Forelimb muscle (tissue), 1 donor: Measurements from ENCODE around the gene PPP1R15B. TPM values are rescaled to one million over a fixed set of nuclear protein-coding genes. Genes with fewer than 3 reads are reported as not detected.

Source experiments
- DNase-seq: peaks from one replicate; pipeline ENCODE4 v3.0.0-alpha.2; 2013; ENCODE audit warnings: low read depth
- polyA plus RNA-seq: library from polyadenylated mRNA; unstranded; fragments of 120-200 nt; gene quantifications from one replicate; pipeline ENCODE4 v1.2.1, GENCODE V29; 2013; ENCODE audit not compliant: insufficient read length

Gene PPP1R15B
- polyA plus RNA-seq, 1 donor = 23.8 TPM

DNA sequence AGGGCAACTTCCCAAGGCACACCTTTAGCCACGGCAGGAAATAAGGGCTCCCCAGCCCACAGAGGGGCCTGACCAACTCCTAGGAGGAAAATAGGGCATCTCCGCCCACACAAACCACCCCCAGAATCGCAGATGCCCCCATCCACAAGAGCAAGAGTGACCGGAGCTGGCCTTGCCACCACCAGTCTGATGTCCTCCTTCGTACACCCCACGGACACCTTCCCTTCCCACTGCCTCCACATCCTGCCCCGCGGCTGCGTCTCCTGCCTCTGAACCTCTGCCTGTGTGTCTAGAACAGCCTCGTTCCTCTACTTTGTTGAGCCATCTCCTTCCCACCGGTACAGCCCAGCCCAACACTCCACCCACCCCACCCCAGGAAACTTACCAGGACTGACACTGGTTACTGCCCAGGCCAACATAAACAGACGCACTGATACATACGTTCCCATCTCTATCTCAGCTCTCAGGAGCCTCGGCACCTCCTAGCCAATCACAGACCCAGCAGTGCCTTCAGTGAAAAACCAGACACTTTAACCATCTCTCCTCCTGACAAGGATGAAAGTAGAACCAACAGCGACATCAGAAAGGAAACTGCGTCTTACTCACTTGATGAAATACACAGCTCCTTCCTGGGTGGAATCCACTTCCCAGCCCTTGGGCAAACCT lies 44.3 kb downstream of the PPP1R15B start:
- DNase-seq = no peak

DNA sequence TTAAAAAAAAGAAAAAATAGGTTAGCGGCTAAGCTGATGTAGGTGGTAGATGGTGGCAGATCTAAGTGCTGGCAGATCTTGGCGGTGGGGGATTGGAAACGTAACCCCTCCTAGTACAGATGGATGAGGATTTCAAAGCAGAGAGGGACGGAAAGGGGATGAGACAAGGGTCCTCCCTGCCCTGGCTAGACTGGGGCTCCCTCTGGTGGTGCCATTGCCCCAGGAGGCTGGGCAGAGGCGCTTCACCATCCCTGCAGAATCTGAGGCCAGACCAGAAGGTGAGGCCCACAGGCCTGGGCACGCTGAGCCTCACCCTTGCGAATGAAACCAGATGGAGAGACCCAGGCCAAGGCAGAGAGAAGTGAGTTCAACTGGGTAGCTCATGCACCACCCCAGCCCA lies 44.9 kb downstream of the PPP1R15B start:
- no peak for DNase-seq

DNA sequence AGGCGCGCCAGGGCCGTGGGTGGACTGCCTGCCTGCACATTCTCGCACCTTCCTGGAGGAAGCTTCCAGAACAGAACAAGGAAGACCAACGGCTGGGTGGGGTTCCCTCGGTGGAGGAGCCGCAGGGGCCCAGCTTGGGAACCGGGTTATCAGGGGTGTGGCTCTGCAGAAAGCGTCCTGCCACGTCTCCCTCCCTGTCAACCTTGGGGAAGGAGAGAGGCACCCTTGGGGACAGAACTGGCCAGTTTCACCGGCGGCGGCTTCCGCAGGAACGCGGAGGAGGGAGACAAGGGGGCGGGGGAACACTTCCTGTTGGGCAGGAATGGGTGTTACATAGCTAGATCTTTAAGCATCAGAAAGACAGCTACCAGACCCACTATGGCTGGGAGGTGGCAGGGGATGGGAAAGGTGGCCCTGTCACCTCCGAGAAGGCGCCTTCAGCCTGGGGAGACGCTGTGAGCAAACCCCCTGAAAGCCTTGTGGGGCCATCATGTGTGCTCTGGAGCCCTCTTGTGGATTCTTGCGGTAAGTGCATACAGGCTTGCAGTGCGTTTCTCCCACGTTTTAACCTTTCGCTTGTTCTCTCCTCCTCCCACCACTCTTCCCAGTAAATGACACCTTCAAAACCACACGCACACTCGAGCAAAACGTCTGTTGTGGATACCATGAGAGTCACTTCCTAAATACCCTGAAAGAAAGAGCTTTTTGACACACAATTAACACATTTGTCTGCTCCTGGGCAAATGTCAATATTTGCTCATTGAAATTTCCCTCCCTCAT lies 48.1 kb downstream of the PPP1R15B start:
- DNase-seq = no peak

DNA sequence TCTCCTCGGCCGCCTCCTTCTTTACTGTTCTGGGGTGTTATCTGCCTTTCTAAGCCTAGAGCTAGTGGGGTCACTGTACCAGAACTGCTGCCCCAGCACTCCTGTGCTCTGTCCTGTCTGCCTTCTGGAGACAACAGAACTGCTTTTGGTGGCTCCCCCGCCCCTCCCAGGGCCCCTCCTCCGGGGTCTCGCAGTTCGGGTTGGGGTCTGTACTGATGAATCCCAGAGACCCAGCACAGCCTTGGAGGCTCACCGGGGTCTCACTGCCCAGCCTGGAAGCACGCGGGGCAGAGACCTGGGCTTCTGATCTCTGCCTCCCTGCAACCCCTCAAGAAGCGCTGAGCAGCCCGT lies 48.7 kb downstream of the PPP1R15B start:
- DNase-seq = no peak

DNA sequence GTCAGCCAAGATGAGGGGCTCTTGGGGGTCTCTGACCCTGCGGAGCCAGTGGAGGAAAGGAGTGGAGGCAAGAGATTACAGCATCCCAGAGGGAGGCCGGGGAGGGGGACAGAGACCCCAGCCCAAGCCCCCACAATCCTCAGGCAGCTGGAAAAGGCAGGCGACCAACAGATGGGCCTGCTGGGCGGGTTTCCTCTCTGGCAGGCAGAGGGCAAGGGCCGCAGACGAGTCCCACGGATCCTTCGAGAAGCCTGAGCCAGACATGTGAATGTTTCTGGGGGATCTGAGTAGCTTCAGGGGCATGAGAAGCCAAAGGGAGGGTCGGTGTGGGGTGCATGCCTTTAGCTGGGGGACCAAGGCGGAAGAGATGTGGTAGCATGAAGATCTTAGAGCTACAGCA lies 49.8 kb downstream of the PPP1R15B start:
- no peak for DNase-seq

DNA sequence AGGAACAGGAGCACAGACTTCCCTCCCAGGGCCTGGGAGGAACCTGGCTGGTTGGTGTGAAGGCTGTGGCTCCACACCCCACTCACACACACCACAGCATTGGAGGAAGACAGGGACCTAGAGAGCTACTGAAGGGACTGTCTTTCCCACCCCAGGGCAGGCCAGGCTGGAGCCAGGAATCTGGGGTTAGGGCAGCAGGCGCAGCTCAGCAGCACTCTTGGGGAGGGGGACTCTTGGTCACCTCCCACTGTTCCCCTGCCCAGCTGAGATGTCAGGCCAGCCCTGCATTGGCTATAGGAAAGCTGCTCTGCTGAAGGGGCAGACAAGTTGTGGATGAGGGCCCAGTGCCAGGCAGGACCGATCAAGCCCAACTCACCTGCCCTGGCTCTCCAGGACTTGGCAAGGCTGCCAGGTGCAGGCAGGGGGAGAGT lies 50.3 kb downstream of the PPP1R15B start:
- no peak for DNase-seq

DNA sequence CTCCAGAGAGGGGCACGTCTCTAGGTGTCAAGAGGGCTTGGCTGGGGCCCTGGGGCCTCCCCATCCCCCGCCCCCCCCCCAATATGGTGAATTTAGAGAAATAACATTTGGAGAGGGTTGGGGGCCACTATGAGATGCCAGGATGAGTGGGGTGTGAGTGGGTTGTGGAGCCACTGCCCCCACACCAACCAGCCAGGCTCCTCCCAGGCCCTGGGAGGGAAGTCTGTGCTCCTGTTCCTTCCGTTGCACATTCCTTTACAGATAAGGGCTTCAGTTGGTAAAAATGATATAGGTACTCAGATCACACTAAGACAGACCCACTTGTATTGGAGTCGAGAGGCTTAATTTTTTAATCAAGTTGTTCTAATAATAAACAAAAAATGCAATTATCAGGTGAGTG lies 51.3 kb downstream of the PPP1R15B start:
- no peak for DNase-seq

DNA sequence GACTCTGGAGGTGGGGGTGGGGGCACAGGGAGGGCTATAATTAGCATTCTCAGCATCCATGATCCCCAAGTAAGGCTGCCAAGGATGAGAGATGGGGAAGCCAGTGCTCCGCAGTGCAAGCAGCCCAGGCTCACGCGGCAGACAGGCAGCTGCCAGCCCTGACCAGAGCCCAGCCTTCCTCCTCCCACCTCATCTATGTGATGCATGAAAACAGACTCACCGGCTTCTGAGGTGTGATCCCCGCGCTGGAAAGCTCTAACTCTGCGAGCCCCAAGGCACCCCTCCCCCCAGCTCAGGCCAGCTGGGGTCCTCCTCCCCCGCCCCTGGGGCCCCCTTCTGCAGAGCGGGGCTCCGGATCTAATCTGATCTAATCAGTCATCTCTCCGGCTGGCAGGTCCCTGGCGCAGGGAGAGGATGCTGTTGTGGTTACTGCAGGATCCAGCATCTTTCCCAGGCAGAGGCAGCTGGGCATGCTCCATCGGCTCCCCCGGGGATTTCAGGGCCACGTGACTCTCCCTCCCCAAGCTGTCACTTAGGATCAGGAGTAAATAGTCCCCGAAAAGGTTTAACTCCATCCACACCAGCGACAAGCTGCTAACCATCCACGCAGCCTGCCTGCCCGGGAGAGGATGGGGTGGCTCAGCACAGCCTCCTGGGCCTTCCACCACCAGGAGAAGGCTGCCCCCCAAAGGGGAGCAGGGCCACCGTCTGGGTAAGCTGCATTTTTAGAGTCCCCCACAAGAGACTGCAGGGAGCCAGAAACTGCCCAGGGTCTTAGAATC lies 52.0 kb downstream of the PPP1R15B start, which contains the start of gene PLEKHA6:
TSS of gene PLEKHA6 (minus strand) at position 456 of the 782 bp plus-strand sequence. CDS start 86,202 bp downstream, outside the sequence.
- DNase-seq = no peak

DNA sequence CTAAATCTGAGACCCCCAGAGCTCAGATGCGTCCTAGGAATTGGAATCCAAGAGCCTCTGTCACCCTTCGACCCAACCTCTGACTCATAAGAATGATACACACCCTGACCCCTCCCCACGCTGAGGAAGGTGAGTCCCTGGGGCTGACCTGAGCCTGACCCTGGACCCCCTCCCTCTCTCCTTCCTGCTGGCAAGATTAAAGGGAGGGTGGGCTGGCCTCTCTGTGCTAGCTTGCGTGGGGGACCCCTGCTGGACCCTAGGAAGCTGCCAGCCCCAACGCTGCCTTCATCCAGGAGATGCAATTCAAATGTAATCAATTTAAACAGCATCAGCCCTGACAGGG lies 52.5 kb downstream of the PPP1R15B start:
- no peak for DNase-seq

DNA sequence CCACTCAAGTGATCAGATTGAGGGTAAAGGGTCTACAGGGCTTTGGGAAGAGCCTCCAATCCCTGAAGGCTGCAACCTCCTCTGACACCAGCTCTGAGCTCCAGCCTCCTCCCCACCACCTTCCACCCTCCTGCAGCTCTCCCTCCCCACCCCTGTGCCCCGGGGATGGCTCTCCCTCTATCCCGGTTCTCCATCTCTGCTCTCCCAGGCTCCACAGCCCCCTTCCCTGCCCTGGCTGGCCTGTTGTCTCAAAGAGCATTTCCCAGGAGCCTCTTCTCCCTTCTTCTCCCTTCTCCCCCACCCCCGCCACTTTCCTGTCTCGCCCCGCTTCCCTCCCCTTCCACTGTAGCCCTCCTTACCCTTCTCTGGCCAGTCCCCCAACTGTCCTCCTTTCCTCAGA lies 53.0 kb downstream of the PPP1R15B start:
- DNase-seq = no peak

DNA sequence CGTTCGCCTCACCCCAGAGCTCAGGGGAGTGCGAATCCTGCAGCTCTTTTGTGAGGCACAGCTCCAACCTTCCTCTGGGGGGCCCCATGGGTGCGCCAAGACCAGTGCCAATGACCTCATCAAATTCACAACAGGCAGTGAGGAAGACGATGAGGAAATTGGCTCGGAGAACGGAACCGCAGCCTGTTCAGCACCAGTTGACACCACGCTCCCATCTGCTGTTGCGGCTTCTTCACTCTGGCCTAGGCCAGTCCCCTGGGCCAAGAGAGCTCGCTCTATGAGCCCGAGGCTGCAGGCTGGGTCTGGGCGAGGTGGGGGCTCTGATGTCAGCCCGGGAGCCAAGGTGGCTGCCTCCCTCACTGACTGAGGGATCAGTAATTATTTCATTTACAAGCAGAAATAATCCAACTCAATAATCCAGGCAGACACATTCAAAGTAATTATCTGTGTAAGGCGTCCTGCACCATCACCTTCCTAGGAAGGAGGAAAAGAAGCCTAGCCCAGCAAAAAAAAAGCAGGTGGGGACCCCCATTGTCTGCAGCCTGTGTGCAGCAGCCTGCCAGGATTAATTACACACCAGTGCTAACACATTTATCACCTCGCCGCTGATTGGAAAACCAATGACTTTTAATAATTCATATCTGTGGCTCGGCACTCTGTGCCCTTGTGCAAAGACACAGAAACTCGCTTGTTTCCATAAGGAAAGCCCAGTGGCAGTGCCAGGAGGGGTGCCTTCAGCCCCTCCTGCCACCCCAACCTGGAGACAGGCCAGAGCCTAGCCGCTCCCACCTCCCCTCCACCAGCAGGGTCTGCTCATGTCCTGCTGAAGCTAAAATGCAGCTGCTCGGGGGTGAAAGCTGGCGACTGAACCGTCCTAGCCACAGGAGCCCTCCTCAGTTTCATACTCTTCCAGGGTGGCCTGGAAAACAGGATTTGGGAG lies 53.8 kb downstream of the PPP1R15B start:
- no peak for DNase-seq

DNA sequence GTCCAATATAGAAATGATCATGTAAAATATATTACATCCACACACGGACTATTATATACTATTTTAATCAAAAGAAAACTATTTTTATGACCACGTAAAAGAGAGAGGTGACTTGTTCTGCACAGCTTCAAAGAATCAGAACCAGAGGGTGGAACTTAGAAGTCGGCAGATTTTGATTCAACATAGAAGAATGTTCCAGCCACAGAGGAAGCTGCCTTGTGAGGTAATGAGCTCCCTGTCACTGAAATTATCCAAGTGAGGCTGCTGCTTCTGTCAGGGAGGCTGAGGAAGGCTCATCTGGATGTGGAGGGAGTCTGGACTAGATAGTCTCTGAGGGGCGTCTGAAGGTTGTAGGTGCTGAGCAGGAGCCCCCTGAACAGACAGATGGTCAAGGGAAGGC lies 54.6 kb downstream of the PPP1R15B start:
- no peak for DNase-seq

DNA sequence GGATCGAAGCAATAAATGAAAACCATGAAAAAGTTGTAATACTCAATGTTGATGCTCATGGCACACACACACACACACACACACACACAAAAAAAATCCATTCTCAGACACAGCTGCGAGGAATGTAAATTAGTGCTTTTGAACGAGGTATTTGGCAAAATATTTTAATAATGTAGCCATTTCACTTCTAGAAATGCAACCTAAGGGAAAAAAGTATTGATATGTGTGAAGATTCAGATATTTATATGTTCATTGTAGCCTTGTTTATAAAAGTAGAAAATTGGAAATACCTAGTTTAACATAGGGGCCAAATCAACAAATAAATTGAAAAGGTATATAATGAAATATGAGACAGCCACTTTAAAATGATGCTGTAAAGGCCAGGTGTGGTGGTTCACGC lies 55.7 kb downstream of the PPP1R15B start:
- DNase-seq = no peak

DNA sequence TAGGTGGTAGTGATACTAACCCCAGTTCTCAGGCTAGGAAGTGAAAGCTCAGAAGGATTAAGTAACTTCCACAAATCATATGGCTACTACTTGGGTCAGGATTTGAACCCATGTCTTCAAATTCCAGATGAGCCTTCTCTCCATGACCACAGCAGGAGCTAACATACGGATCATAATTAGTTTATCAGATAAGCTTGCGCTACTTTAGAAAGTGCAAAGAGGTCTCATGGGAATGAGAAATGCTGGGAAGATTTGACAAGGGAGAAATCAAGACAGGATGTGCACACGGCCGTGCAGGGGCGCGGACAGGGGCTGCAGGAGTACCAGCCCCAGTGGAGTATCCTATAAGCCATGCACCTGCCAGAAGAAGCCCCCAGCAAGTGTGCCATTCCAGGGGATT lies 57.0 kb downstream of the PPP1R15B start:
- DNase-seq = no peak

Other genes with a start within 250 kb of the PPP1R15B start
- not detected for gene REN, start 245.5 kb downstream of the PPP1R15B start, polyA plus RNA-seq
- gene KISS1, start 215.3 kb downstream of the PPP1R15B start, polyA plus RNA-seq = 0.39 TPM
- gene GOLT1A, start 197.8 kb downstream of the PPP1R15B start, polyA plus RNA-seq = not detected
- 3.0 TPM for gene PLEKHA6, start 51.9 kb downstream of the PPP1R15B start, polyA plus RNA-seq
- 27.6 TPM for gene PIK3C2B, start 83.0 kb upstream of the PPP1R15B start, polyA plus RNA-seq
- gene MDM4, start 104.6 kb upstream of the PPP1R15B start, polyA plus RNA-seq = 33.1 TPM